Spleen (tissue), 11 donors: ENCODE results near the gene MARCHF11. TPM values are rescaled to one million over a fixed set of nuclear protein-coding genes. Genes with fewer than 3 reads are reported as not detected.

Experiments
- DNase-seq: peaks from one replicate; pipeline ENCODE4 v3.0.0-alpha.2; 2020
- H3K27ac ChIP-seq, 8 donors: fragments of 200-600 bp; sonication (generic) in 7 of 8; 1 replicate in 4 of 8; 2 replicates in 4 of 8; pipeline versions ENCODE4 v1.5.0 to v1.8.0; 2016 to 2021; ENCODE audit warnings: inconsistent platforms in 4 of 8, mild to moderate bottlenecking in 4 of 8, moderate library complexity in 1 of 8
- H3K27me3 ChIP-seq, 7 donors: fragments of 200-600 bp; sonication (generic) in 6 of 7; replicated peaks in 1 of 7; 1 replicate in 4 of 7; 2 replicates in 3 of 7; pipeline versions ENCODE4 v1.5.0 to v1.8.0; 2016 to 2021; ENCODE audit warnings: inconsistent platforms in 3 of 7, mild to moderate bottlenecking in 1 of 7
- H3K36me3 ChIP-seq, 6 donors: fragments of 200-600 bp; sonication (generic) in 5 of 6; 1 replicate in 4 of 6; 2 replicates in 2 of 6; pipeline versions ENCODE4 v1.5.0 to v1.8.0; 2016 to 2021; ENCODE audit warnings: inconsistent platforms in 2 of 6
- H3K4me1 ChIP-seq, 6 donors: fragments of 200-600 bp; sonication (generic) in 5 of 6; 1 replicate in 3 of 6; 2 replicates in 3 of 6; pipeline versions ENCODE4 v1.5.0 to v1.8.0; 2016 to 2021; ENCODE audit warnings: inconsistent platforms in 3 of 6
- H3K4me3 ChIP-seq, 8 donors: fragments of 200-600 bp; sonication (generic) in 7 of 8; 1 replicate in 4 of 8; 2 replicates in 4 of 8; pipeline versions ENCODE4 v1.5.0 to v1.8.0; 2016 to 2021; ENCODE audit warnings: inconsistent platforms in 4 of 8, mild to moderate bottlenecking in 4 of 8, moderate library complexity in 2 of 8
- H3K9me3 ChIP-seq, 8 donors: fragments of 200-600 bp; sonication (generic) in 7 of 8; 1 replicate in 4 of 8; 2 replicates in 4 of 8; pipeline versions ENCODE4 v1.5.0 to v1.8.0; 2016 to 2021; ENCODE audit warnings: inconsistent platforms in 4 of 8
- CTCF ChIP-seq, 11 experiments: fragments of 200-600 bp in 7 of 11; fragments of 450-650 bp in 4 of 11; sonication (generic) in 4 of 11; IDR thresholded peaks in 8 of 11; conservative IDR thresholded peaks in 3 of 11; 1 replicate in 7 of 11; 2 replicates in 4 of 11; pipeline versions ENCODE4 v1.4.0 to v1.8.0; 2016 to 2021; ENCODE audit warnings: antibody characterized with exemption in 11 of 11, inconsistent platforms in 4 of 11, mild to moderate bottlenecking in 1 of 11
- POLR2A ChIP-seq, 3 donors: fragments of 450-650 bp; IDR thresholded peaks; one replicate each; pipeline ENCODE4 v1.5.1; 2017; ENCODE audit warnings: antibody characterized with exemption in 3 of 3, mild to moderate bottlenecking in 1 of 3
- POLR2AphosphoS5 ChIP-seq, 3 donors: sonication (generic); formaldehyde crosslinking; IDR thresholded peaks; one replicate each; pipeline ENCODE4 v1.5.1; 2017; ENCODE audit warnings: antibody characterized with exemption in 3 of 3
- WGBS, 5 donors: extraction: QIAGEN DNeasy Blood & Tissue Kit in 3 of 5; methylation state at CpG; one replicate each; pipeline versions ENCODE4 v1.1.5 to v1.1.7; 2013 to 2018; 5-methylcytosine and 5-hydroxymethylcytosine counted together
- intact Hi-C: fragments of 100-400 bp; cut with DNase I; formaldehyde crosslinking; loops from one replicate; pipeline ENCODE4 v1.15.0; 2023; ENCODE audit warnings: low total_unique reads
- polyA plus RNA-seq, 3 donors: library from polyadenylated mRNA; stranded (reverse); fragments of 200-250 nt; gene quantifications; one replicate each; pipeline ENCODE4 v1.2.1, GENCODE V29; 2013
- small RNA-seq, 4 donors: library from RNA; depleted of rRNA; stranded (forward); fragments of <200 nt; gene quantifications; one replicate each; pipeline ENCODE3, GENCODE V24; 2016
- total RNA-seq, 7 donors: library from RNA; depleted of rRNA in 3 of 7; stranded (reverse); fragments of >200 nt in 3 of 7; fragmentation: NEBNext Ultra II Directional in 4 of 7; extraction: Animal tissue kit (Norgen Biotek cat#: 25700) in 4 of 7; gene quantifications; one replicate each; pipeline versions ENCODE4 v1.1.0 to v1.2.1, GENCODE V29; 2016 to 2021
- donor health status: healthy with polysubstance abuse.
- donor health status: DM: no; HTN: no; CAD: no; lungs with moderate emphysema.
- donor health status: DM: no; HTN: no; CAD: no.
- donor health status: Bipolar disorder and iron deficiency.
- donor health status: healthy.
- donor health status: DM: no; HTN: no; CAD: no.
- donor health status: DM: yes; HTN: yes; CAD: no.

The MARCHF11 gene
- total and polyA plus RNA-seq, 10 donors: not detected

DNA sequence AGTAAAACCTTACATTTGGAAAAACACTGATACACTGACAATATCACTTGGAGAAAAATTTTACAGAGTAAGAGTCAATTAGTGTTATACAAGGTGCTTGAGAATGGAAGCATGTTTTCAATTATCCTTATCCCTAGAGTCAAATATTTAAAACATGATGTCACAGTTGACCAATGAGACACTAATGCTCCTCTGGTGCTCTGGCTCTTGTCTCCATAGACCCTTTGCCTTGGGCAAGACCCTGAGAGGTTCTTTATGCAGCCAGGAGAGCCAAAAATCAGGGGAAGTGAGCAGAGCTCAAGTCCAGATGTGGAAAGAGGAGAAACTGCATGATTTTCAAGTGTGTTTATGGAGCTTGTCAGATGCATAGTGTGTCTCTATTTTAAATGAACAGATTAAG, 153.9 kb downstream of the MARCHF11 start:
- intact Hi-C loops: no loop called here
- Histone ChIP-seq H3K9me3 (peaks cover 0 to 17% (median 2%) of the 10 kb centered on the region in 8 donors), H3K4me3 (no peak overlapping the region), H3K27ac (no peak overlapping the region), H3K4me1 (no peaks in the 10 kb centered on the region), H3K36me3 (no peaks in the 10 kb centered on the region), H3K27me3 (no peaks in the 10 kb centered on the region)
- TF ChIP-seq CTCF (IDR thresholded peaks at IDR 0.05 in 8 of 11, conservative IDR thresholded peaks at IDR 0.05 in 3 of 11) (no peak), POLR2AphosphoS5 (IDR thresholded peaks at IDR 0.05) (no peak), POLR2A (IDR thresholded peaks at IDR 0.05) (no peak)
- no peak for DNase-seq

GRCh38 chr5:16018970-16019369, 160.6 kb downstream of the MARCHF11 start:
- Histone ChIP-seq H3K9me3 (peaks cover 0 to 21% (median 2%) of the 10 kb centered on the region in 8 donors), H3K36me3 (no peaks in the 10 kb centered on the region), H3K27ac (no peak overlapping the region), H3K4me1 (no peaks in the 10 kb centered on the region), H3K27me3 (no peaks in the 10 kb centered on the region), H3K4me3 (no peak overlapping the region)
- DNase-seq: no peak
- WGBS, 5 donors: 55 to 67% (median 62%) methylated on average over 3 of the region's 3 CpGs
- TF ChIP-seq CTCF (IDR thresholded peaks at IDR 0.05 in 8 of 11, conservative IDR thresholded peaks at IDR 0.05 in 3 of 11) (no peak), POLR2AphosphoS5 (IDR thresholded peaks at IDR 0.05) (no peak), POLR2A (IDR thresholded peaks at IDR 0.05) (no peak)
- intact Hi-C loops: no loop called here

GRCh38 chr5:16017720-16018119, 161.9 kb downstream of the MARCHF11 start:
- Histone ChIP-seq H3K9me3 (peaks cover 0 to 23% (median 0%) of the 10 kb centered on the region in 8 donors), H3K27me3 (no peaks in the 10 kb centered on the region), H3K27ac (no peak overlapping the region), H3K4me3 (no peak overlapping the region), H3K36me3 (no peaks in the 10 kb centered on the region), H3K4me1 (no peaks in the 10 kb centered on the region)
- 63 to 77% (median 69%) methylated on average over 2 of the region's 2 CpGs for WGBS, 5 donors
- no peak for DNase-seq
- intact Hi-C loops: no loop called here
- TF ChIP-seq POLR2AphosphoS5 (IDR thresholded peaks at IDR 0.05) (no peak), POLR2A (IDR thresholded peaks at IDR 0.05) (no peak), CTCF (IDR thresholded peaks at IDR 0.05 in 8 of 11, conservative IDR thresholded peaks at IDR 0.05 in 3 of 11) (no peak)

Small RNA genes within 50 kb of the gene (small RNA-seq; reads per million reads assigned to genes)
- 0 to 0.08 (median 0.03) reads per million in 4 donors for gene RNA5SP178
